MM.1S (cell line): Measurements from ENCODE around the gene PPME1.

Experiments used
- CTCF ChIP-seq: fragments of 300-600 bp; sonication (generic); IDR thresholded peaks from 2 replicates; pipeline ENCODE4 v1.5.1; 2016; ENCODE audit warnings: antibody characterized with exemption, low read length, mixed read lengths
- EZH2phosphoT487 ChIP-seq: fragments of 300-600 bp; sonication (generic); IDR thresholded peaks from 2 replicates; pipeline ENCODE4 v1.6.1; 2018; ENCODE audit warnings: antibody characterized with exemption, low read length

GRCh38 chr11:74272276-74272675 is 101.2 kb downstream of the PPME1 start:
- no peak for TF ChIP-seq EZH2phosphoT487
- no peak for TF ChIP-seq CTCF
